ENCODE data around the gene SLC22A4.

SLC22A4 gene

GRCh38 chr5:132260051-132260450 lies 34.1 kb upstream of the SLC22A4 start:
- DNase-seq (ENCODE audit: low spot score) (peak; percentile 76), ATAC-seq (ENCODE audit: low read depth) (peak; percentile 17)
- Histone ChIP-seq H3K36me3 (ENCODE audit: low read depth) (peaks cover 8% of the 10 kb centered on the region; the same call in 1 of the 2 replicates), H3K4me3 (ENCODE audit: severe bottlenecking) (no peak overlapping the region), H3K9me3 (ENCODE audit: severe bottlenecking) (no peaks in the 10 kb centered on the region), H3K27ac (ENCODE audit: poor library complexity, severe bottlenecking) (peak overlapping the region; percentile 95), H3K27me3 (ENCODE audit: insufficient read depth, poor library complexity, severe bottlenecking) (no peaks in the 10 kb centered on the region), H3K4me1 (ENCODE audit: insufficient read depth, poor library complexity, severe bottlenecking) (peaks cover 41% of the 10 kb centered on the region)
- TF ChIP-seq CTCF (IDR thresholded peaks at IDR 0.05; ENCODE audit: poor library complexity, severe bottlenecking): no peak

- Histone ChIP-seq H3K27ac (ENCODE audit: poor library complexity, severe bottlenecking) (peak overlapping the region; percentile 95), H3K27me3 (ENCODE audit: insufficient read depth, poor library complexity, severe bottlenecking) (no peaks in the 10 kb centered on the region), H3K4me3 (ENCODE audit: severe bottlenecking) (no peak overlapping the region), H3K4me1 (ENCODE audit: insufficient read depth, poor library complexity, severe bottlenecking) (peaks cover 50% of the 10 kb centered on the region), H3K36me3 (ENCODE audit: low read depth) (peaks cover 8% of the 10 kb centered on the region), H3K9me3 (ENCODE audit: severe bottlenecking) (no peaks in the 10 kb centered on the region)
- TF ChIP-seq CTCF (IDR thresholded peaks at IDR 0.05; ENCODE audit: poor library complexity, severe bottlenecking): no peak
- ATAC-seq (ENCODE audit: low read depth): 0 out of 3 replicates have a peak, but pooled peaks have one; percentile 2
- peak; percentile 88 for DNase-seq (ENCODE audit: low spot score)
Observed at GRCh38 chr5:132260714-132261551, 33.3 kb upstream of the SLC22A4 start.

GRCh38 chr5:132261881-132262845 lies 32.0 kb upstream of the SLC22A4 start:
- no peaks in the 10 kb centered on the region for H3K9me3 ChIP-seq (ENCODE audit: severe bottlenecking)
- ATAC-seq (ENCODE audit: low read depth) (no peak), DNase-seq (ENCODE audit: low spot score) (peak; percentile 62)
- H3K4me3 ChIP-seq (ENCODE audit: severe bottlenecking): no peak overlapping the region
- TF ChIP-seq CTCF (IDR thresholded peaks at IDR 0.05; ENCODE audit: poor library complexity, severe bottlenecking): no peak
- H3K36me3 ChIP-seq (ENCODE audit: low read depth): peaks cover 21% of the 10 kb centered on the region
- H3K27ac ChIP-seq (ENCODE audit: poor library complexity, severe bottlenecking): peak overlapping the region; percentile 95
- peaks cover 54% of the 10 kb centered on the region for H3K4me1 ChIP-seq (ENCODE audit: insufficient read depth, poor library complexity, severe bottlenecking)
- no peaks in the 10 kb centered on the region for H3K27me3 ChIP-seq (ENCODE audit: insufficient read depth, poor library complexity, severe bottlenecking)

- Histone ChIP-seq H3K27ac (ENCODE audit: poor library complexity, severe bottlenecking) (peak overlapping the region; percentile 95), H3K36me3 (ENCODE audit: low read depth) (peaks cover 28% of the 10 kb centered on the region), H3K27me3 (ENCODE audit: insufficient read depth, poor library complexity, severe bottlenecking) (no peaks in the 10 kb centered on the region), H3K4me1 (ENCODE audit: insufficient read depth, poor library complexity, severe bottlenecking) (peaks cover 54% of the 10 kb centered on the region), H3K9me3 (ENCODE audit: severe bottlenecking) (no peaks in the 10 kb centered on the region), H3K4me3 (ENCODE audit: severe bottlenecking) (no peak overlapping the region)
- DNase-seq (ENCODE audit: low spot score): peak; percentile 25
- no peak for TF ChIP-seq CTCF (IDR thresholded peaks at IDR 0.05; ENCODE audit: poor library complexity, severe bottlenecking)
- no peak for ATAC-seq (ENCODE audit: low read depth)
Observed at GRCh38 chr5:132262882-132263547, 31.2 kb upstream of the SLC22A4 start.

All from RWPE2 (cell line).